SU-DHL-6 (cell line): Measurements from ENCODE around the gene SPOCK1.
A peak's percentile ranks its signal among the peaks of the same experiment; 100 is the strongest.

ENCODE experiments used
- H2AFZ ChIP-seq: fragments of 200-600 bp; sonication (generic); 2 replicates; pipeline ENCODE4 v1.6.1; 2014; ENCODE audit warnings: low read depth, mild to moderate bottlenecking, moderate library complexity, mixed read lengths, antibody characterized with exemption, low read length; ENCODE audit not compliant: severe bottlenecking
- H3F3A ChIP-seq: fragments of 200-600 bp; shearing (Covaris generic); 2 replicates; pipeline ENCODE4 v1.6.0; 2016; ENCODE audit warnings: antibody characterized with exemption, mild to moderate bottlenecking; ENCODE audit not compliant: insufficient read depth
- H3K27ac ChIP-seq: fragments of 200-600 bp; sonication (generic); 2 replicates; pipeline ENCODE4 v1.5.1; 2016; ENCODE audit warnings: low read depth, mild to moderate bottlenecking, low read length, moderate library complexity, mixed read lengths
- H3K27me3 ChIP-seq: fragments of 200-600 bp; sonication (generic), shearing (Covaris generic); 2 replicates; pipeline ENCODE4 v1.6.0; 2014; ENCODE audit warnings: mild to moderate bottlenecking, low read length
- H3K36me3 ChIP-seq: fragments of 200-600 bp; sonication (generic); 2 replicates; pipeline ENCODE4 v1.6.1; 2014; ENCODE audit warnings: mild to moderate bottlenecking, low read length, mixed read lengths
- H3K4me2 ChIP-seq: fragments of 300-600, 200-600 bp; shearing (Covaris generic), sonication (generic); 2 replicates; pipeline ENCODE4 v1.6.0; 2014; ENCODE audit warnings: low read length, low read depth, mild to moderate bottlenecking; ENCODE audit not compliant: poor library complexity, severe bottlenecking
- H3K4me3 ChIP-seq: fragments of 200-600 bp; sonication (generic); 2 replicates; pipeline ENCODE4 v1.5.1; 2014; ENCODE audit warnings: antibody characterized with exemption, low read length, mild to moderate bottlenecking, mixed read lengths; ENCODE audit not compliant: insufficient read depth, poor library complexity, severe bottlenecking
- H3K79me2 ChIP-seq: fragments of 200-600 bp; sonication (generic); 2 replicates; pipeline ENCODE4 v1.6.1; 2014; ENCODE audit warnings: mild to moderate bottlenecking, low read length, moderate library complexity; ENCODE audit not compliant: insufficient read depth
- H3K9ac ChIP-seq: fragments of 200-600 bp; sonication (generic); 2 replicates; pipeline ENCODE4 v1.7.0; 2014; ENCODE audit warnings: mild to moderate bottlenecking, low read length
- H3K9me2 ChIP-seq: fragments of 200-600 bp; sonication (generic); replicated peaks from 2 replicates; pipeline ENCODE4 v1.6.1; 2014; ENCODE audit warnings: low read length; ENCODE audit not compliant: insufficient read depth
- H3K9me3 ChIP-seq: fragments of 200-600 bp; sonication (generic); 2 replicates; pipeline ENCODE4 v1.6.1; 2014; ENCODE audit warnings: low read length, mixed read lengths; ENCODE audit not compliant: insufficient read depth
- H4K20me1 ChIP-seq: fragments of 200-600 bp; sonication (generic); 2 replicates; pipeline ENCODE4 v1.6.1; 2014; ENCODE audit warnings: low read depth, mild to moderate bottlenecking, antibody characterized with exemption, low read length, moderate library complexity, mixed read lengths
- EZH2phosphoT487 ChIP-seq: fragments of 200-600 bp; sonication (generic), shearing (Covaris generic); conservative IDR thresholded peaks from 2 replicates; pipeline ENCODE4 v1.6.1; 2018; ENCODE audit warnings: mild to moderate bottlenecking, antibody characterized with exemption, low read length, moderate library complexity, mixed read lengths
- TF ChIP-seq, protein P1 (sequence below): fragments of 200-600 bp; sonication (generic); IDR thresholded peaks from one replicate; pipeline ENCODE4 v1.5.1; 2017; ENCODE audit warnings: antibody characterized with exemption, mild to moderate bottlenecking, low read length, moderate library complexity; ENCODE audit not compliant: insufficient read depth, poor library complexity, severe bottlenecking

Gene SPOCK1

DNA sequence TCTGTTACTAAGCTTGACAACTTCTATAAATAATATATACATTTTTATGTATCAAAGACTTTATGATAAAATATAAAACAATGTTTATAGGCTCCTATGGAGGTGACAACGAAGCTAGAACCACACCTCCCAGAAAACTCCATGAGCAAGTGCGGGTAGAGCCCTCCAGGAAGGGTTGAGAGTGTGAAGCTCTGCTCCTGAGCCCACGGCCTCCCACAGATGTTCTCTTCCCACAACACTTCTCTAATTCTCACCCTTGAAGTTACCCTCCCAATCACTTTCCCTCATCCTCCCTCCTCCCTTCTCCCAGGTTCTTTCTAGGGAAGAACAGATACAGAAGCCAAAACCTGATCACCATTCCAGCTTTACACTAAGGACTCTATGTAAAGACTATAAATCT lies 427.6 kb downstream of the SPOCK1 start:
- Histone ChIP-seq H3F3A (peaks cover 25% of the 10 kb centered on the region), H3K4me3 (peak overlapping the region; percentile 36), H3K9me2 (no peaks in the 10 kb centered on the region), H4K20me1 (no peaks in the 10 kb centered on the region), H2AFZ (peak overlapping the region; percentile 83), H3K36me3 (no peaks in the 10 kb centered on the region), H3K27ac (peak overlapping the region; percentile 100), H3K79me2 (no peaks in the 10 kb centered on the region), H3K27me3 (no peaks in the 10 kb centered on the region), H3K9ac (peak overlapping the region; percentile 59), H3K4me2 (peak overlapping the region; percentile 89), H3K9me3 (no peaks in the 10 kb centered on the region)
- TF ChIP-seq EZH2phosphoT487, result no peak
- TF ChIP-seq, protein P1, sequence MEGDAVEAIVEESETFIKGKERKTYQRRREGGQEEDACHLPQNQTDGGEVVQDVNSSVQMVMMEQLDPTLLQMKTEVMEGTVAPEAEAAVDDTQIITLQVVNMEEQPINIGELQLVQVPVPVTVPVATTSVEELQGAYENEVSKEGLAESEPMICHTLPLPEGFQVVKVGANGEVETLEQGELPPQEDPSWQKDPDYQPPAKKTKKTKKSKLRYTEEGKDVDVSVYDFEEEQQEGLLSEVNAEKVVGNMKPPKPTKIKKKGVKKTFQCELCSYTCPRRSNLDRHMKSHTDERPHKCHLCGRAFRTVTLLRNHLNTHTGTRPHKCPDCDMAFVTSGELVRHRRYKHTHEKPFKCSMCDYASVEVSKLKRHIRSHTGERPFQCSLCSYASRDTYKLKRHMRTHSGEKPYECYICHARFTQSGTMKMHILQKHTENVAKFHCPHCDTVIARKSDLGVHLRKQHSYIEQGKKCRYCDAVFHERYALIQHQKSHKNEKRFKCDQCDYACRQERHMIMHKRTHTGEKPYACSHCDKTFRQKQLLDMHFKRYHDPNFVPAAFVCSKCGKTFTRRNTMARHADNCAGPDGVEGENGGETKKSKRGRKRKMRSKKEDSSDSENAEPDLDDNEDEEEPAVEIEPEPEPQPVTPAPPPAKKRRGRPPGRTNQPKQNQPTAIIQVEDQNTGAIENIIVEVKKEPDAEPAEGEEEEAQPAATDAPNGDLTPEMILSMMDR, result no peak

DNA sequence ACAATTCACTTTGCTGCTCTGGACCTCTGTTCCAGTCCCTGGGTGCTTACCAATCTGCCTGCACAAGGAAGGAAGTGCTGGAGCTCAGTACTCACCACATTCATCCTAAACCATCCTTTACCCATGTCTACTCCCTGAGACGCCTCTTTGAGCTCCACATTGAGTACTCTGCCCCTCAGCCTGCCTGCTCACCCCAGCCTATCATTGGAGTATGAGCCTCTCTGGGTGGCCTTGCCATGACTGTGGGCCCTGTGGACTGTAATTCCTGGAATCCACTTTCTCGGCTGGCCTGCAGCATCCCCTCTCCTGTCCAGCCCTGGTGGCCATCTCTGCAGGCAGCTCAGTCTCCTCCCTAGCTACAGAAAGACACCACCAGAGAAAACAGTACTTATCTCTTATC lies 428.6 kb downstream of the SPOCK1 start:
- H3K79me2 ChIP-seq, result no peaks in the 10 kb centered on the region
- H3K36me3 ChIP-seq, result no peaks in the 10 kb centered on the region
- H4K20me1 ChIP-seq, result no peaks in the 10 kb centered on the region
- no peak for TF ChIP-seq EZH2phosphoT487
- TF ChIP-seq, protein P1, result no peak
- H3K9ac ChIP-seq, result 0 out of 2 replicates have a peak overlapping the region, but pooled peaks have one; percentile 59
- peaks cover 24% of the 10 kb centered on the region for H3F3A ChIP-seq
- H3K9me2 ChIP-seq, result no peaks in the 10 kb centered on the region
- no peak overlapping the region for H3K4me3 ChIP-seq
- H3K27ac ChIP-seq, result peak overlapping the region; percentile 100
- peak overlapping the region; percentile 89 for H3K4me2 ChIP-seq
- no peaks in the 10 kb centered on the region for H3K27me3 ChIP-seq
- peak overlapping the region; percentile 83 for H2AFZ ChIP-seq
- H3K9me3 ChIP-seq, result no peaks in the 10 kb centered on the region

DNA sequence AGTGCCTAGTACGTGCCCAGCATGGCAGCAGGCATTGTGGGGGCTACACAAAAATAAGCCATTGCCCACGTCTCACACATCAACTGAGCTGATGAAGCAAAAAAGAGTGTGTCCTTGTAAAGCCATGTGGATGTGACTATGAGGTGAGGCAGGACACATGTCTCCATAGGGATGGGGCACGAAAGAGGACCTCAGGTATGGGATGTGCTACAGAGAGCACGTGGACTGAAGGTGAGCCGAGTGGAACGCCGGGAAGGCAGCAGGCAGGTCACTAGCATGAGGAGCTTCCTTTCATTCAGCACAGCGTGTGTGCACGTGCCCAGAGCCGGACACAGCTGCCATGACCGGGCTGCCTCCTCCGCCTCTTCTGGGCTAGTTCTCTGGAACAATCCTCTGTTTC lies 429.8 kb downstream of the SPOCK1 start:
- H3K36me3 ChIP-seq, result no peaks in the 10 kb centered on the region
- H3K27ac ChIP-seq, result no peak overlapping the region

More for the DNA sequence above, 429.8 kb downstream of the SPOCK1 start:
- Histone ChIP-seq H3K4me2 (no peak overlapping the region), H3F3A (peaks cover 21% of the 10 kb centered on the region), H3K4me3 (no peak overlapping the region), H2AFZ (no peak overlapping the region), H4K20me1 (no peaks in the 10 kb centered on the region), H3K9me2 (no peaks in the 10 kb centered on the region), H3K27me3 (no peaks in the 10 kb centered on the region), H3K79me2 (no peaks in the 10 kb centered on the region), H3K9me3 (no peaks in the 10 kb centered on the region), H3K9ac (no peak overlapping the region)
- no peak for TF ChIP-seq EZH2phosphoT487
- TF ChIP-seq, protein P1, result no peak
